GM19463 (cell line): ENCODE measurements around the gene PVR.
"Not testable (repeated sequence)": the region's sequence is repeated elsewhere in the genome, so short reads cannot be mapped to it uniquely, and the experiment has no call there.

Experiments used
- ATAC-seq: cut with Tn5 transposase; IDR thresholded peaks from one replicate; pipeline ENCODE4 v1.9.1; 2021; ENCODE audit warnings: mild to moderate bottlenecking, moderate library complexity; ENCODE audit not compliant: unreplicated experiment

PVR gene, protein sequence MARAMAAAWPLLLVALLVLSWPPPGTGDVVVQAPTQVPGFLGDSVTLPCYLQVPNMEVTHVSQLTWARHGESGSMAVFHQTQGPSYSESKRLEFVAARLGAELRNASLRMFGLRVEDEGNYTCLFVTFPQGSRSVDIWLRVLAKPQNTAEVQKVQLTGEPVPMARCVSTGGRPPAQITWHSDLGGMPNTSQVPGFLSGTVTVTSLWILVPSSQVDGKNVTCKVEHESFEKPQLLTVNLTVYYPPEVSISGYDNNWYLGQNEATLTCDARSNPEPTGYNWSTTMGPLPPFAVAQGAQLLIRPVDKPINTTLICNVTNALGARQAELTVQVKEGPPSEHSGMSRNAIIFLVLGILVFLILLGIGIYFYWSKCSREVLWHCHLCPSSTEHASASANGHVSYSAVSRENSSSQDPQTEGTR

DNA sequence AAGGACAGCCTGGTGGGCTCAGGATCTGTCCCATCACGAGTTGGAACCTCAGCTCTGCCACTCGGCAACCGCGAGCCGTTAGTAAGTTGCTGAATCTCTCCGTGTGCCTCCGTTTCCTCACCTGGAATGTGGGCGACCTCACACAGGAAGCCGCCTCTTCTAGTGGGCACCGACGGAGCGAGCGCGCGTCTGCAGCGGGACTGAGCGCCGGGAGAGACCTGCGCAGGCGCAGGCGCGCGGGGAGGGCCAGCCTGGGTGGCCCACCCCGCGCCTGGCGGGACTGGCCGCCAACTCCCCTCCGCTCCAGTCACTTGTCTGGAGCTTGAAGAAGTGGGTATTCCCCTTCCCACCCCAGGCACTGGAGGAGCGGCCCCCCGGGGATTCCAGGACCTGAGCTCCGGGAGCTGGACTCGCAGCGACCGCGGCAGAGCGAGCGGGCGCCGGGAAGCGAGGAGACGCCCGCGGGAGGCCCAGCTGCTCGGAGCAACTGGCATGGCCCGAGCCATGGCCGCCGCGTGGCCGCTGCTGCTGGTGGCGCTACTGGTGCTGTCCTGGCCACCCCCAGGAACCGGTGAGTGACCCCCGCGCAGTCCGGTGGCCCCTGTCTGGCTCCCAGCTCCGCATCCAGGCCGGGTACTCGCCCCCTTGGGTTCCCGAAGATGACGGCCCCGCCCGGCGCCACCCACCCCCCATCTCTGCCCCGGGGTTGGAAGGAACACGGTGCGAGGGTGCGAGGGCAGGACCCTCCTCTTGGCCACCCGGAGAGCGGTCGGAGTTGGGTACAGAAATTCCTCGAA lies at the start of gene PVR:
Gene PVR (plus strand): TSS at position 306 of the 797 bp plus-strand sequence. CDS start 187 bp downstream, at position 493.
- no peak for ATAC-seq

DNA sequence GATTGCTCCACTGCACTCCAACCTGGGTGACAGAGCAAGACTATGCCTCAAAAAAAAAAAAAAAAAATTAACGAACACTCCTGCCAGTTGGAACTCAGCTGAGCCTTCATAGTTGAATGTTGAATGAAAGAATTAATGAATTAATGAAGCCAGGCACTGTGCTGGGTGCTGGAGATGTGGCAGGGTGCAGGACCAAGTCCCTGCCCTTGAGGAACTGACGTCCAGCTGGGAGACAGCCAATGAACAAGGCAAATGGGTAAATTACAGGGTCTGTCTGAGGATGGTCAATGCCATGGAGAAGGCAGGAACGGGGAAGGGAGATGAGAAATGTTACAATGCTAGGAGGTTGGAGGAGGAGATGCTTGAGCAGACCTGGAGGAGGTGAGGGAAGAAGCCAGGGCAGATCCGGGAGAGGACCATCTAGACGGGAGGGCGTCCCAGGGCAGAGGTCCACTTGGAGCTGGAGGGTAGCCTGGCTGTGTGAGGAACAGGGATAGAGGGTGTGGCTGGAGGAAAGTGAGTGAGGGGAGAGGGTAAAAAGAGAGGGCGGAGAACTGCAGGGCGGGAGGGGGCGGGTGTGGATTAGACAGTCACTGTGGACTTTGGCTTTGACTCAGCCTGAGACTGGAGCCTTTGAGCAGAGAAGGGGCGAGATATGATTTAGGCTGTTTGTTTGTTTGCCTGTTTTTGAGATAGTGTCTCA lies 47.1 kb upstream of the PVR start:
- no peak for ATAC-seq

DNA sequence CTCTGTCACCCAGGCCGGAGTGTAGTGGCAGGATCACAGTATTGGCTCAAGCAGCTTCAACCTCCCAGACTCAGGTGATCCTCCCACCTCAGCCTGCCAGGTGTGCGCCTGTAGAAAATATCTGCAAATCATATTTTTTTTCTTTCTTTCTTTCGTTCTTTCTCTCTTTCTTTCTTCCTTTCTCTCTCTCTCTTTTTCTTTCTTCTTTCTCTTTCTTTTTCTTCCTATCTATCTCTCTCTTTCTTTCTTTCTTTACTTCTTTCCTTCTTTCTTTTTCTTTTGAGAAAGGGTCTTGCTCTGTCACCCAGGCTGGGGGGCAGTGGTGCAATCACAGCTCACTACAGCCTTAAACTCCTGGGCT lies 46.6 kb upstream of the PVR start:
- ATAC-seq, result no peak

DNA sequence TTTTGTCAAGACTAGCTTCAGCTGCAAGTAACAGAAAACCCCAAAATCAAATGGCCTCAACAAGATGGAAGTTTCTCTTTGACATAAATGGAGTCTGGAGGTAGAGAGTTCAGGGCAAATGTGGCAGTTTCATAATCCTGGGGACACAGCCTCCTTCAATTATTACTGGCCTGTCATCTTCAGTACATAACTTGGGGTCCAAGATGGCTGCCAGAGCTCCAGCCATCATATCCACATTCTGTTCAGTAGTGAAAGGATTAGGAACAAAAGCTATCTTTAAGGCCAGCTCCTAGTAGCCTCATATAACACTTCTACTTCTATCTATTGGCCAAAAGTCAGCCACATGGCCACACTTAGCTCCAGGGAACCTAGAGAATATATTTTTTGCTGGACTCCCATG lies 45.4 kb upstream of the PVR start:
- no peak for ATAC-seq

DNA sequence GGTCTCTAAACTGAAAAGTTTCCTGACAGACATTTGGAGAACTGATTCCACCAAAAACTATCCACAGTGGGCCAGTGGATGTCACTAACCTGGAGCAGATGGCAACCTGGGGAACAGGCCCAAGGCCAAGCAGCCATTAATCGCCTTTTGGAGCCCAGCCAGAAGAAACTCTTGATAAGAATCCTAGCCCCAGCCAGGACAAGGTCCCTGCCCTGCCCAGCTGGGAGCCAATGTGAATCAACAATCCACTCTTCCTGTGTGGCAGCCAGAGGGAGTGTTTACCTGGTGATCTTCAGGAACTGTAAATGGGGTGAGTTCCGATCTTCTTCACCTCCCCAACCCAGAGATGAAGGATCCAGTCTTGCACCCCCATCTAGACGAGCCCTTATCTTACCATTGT lies 44.8 kb upstream of the PVR start:
- ATAC-seq, result no peak

DNA sequence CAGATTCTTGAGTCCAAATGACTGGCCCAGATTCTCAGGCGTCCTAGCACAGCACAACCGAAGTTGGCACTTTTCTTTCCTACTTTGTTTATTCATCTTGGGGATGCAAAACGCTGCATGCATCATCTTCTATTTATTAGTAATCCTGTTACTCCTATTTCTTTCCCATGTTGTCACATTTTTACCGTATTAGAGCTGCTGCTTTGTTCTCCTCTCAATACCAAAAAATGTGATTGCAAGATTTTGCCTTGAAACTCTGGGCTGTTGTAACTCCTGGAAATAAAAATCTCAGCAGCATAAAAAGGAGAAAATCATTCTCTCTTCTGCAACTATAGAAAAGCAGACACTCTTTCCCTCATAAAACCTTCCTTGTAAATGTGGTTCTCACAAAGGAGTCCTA lies 43.2 kb upstream of the PVR start:
- ATAC-seq, result no peak

DNA sequence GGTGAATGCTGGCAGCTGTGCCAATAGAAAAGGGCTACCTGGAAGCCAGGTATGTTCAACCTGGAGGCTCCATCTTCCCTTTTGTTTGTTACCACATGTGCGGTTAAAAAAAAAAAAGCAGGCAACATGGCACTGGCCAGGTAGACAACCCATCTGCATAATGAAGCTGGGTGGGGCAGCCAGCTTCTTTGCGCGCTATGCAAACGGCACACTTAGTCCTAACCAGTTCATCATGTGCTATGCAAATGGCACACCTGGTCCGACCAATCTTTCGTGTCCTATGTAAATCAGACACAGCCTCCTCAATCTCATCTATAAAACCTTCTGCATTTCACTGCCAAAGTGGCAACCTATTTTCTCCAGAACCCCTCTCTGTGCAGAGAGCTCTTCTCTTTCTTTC lies 41.6 kb upstream of the PVR start:
- no peak for ATAC-seq

DNA sequence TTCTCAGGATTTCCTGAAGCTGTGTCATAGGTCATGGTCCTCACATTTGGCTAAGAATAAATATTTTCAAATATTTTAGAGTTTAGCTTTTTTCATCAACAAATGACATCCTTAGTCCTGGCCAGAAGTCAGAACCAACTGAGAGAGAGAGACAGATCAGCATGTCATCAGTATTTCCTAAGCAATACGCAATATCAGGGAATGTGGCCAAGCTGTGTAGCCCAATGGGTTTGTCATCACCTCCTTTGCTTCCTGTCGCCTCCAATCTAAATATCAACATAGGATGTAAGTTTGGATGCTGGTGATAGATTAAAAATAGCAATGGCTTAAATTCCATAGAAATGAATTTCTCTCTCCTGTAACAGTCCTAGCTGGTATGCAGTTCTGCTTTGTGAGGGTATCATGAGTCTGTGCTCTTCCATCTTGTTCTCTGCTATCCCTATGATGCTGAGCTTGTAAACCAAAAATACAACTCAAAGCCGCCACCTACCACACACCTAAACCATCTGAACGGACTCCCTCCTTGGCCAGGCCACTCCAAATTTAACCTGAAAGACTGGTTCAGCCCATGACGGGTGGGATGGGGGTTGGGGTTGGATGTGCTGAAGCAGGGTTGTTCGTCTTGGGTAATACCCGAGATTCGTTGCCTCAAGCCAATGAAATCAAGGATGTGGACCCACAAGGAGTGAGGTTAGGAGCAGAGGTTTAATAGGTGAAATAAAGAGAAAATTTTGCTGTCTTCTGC lies 40.3 kb upstream of the PVR start:
- no peak for ATAC-seq

DNA sequence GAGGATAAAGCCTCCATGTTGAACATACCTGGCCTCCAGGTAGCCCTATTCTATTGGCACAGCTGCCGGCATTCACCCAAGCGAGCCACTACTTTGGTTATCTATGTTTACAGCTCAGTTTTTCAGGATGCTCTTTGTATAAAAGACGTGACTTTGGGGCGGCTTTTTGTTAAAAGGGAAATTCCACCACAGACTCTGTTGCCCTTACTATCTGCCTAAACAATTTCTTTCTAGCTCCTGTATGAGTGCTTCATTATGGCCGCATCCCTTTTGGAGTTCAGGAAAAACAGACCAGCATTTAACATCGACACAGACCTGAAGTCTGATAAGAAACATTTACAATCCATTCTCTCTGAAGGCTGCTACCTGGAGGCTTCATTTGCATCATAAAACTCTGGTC lies 39.5 kb upstream of the PVR start:
- no peak for ATAC-seq

DNA sequence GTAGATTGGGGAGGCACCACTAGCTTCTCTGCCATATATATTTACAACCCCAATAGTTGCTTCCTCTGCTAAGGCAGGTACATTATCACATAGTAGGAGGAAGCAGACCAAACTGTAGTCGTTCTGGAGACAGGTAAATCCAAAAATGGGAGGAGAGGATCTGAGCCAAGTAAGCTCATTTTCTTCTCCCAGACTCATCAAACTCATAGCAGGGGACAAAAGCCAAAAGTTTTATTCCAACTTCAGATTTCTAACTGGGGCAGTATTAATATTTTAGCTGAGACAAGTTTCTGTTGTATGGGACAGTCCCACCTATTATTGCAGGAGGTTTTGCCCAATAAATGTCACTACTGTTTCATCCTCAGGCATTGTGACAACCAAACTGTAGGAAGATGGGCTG lies 38.2 kb upstream of the PVR start:
- ATAC-seq, result no peak

DNA sequence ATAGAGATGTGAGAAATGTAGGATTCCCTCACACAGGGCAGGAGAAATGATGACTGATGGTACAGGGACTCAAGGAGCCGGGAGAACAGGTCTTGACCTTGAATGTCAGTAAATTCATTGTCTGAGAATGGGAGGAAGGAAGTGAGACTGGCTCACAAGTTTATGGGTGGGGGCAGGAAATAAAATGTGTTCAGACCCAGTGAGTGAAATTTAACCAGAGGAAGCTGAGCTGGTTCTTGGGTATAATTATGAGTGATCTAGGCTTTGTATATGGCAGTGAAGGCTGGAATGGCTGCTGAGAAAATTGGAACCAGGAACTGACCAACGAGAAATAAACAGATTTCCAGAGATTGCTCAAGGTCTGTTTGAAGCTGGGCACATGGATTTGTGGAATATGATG lies 36.7 kb upstream of the PVR start:
- no peak for ATAC-seq

DNA sequence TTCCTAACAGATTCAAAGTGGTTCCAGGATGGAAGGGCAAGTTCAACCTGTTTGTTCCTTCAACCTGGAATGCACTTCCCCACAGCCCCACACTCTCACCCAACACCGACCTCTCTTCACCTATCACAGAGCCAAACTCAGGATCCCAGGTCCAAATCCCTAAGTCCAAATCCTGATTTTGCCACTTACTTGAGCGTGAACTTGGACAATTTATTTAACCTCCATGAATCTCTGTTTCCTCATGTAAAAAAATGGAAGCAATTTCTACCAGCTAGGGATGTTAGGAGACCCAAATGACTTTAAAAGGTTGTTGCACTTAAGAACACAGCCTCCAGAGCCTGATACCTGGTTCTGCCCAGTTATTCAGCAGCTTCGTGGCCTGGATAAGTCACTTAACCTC lies 35.8 kb upstream of the PVR start:
- no peak for ATAC-seq

DNA sequence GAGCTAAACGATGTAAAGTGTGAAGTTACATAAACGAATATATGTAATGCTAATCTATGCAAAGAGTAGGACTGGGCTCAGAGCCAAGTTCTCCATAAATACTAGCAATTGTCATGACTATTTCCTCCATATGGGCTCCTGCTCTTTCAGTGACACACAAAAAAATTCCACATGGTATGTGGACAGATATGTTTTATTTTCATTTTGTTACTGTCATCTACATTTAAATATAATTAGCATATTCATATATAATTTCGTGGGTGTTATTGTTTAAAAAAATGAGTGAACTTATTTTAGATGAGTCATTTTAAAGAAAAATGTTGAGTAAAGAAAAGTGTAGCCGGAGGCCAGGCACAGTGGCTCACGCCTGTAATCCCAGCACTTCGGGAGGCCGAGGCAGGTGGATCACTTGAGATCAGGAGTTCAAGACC lies 35.3 kb upstream of the PVR start:
- ATAC-seq, result no peak

DNA sequence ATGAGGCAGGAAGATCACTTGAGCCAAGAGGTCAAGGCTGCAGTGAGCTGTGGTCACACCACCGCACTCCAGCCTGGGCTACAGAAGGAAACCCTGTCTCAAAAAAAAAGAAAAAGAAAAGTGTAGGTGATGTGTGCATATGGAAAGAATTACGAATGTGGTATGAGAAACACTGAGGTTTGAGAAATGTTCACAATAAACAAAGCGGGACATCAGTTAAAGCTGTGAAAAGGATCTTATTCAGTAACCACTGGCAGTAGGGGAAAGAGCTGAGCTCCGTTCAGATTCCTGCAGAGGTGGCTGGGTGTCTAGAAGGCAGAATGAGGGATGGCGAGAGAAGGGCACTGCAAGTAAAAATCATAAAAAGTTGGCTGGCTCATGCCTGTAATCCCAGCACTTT lies 34.5 kb upstream of the PVR start:
- no peak for ATAC-seq

DNA sequence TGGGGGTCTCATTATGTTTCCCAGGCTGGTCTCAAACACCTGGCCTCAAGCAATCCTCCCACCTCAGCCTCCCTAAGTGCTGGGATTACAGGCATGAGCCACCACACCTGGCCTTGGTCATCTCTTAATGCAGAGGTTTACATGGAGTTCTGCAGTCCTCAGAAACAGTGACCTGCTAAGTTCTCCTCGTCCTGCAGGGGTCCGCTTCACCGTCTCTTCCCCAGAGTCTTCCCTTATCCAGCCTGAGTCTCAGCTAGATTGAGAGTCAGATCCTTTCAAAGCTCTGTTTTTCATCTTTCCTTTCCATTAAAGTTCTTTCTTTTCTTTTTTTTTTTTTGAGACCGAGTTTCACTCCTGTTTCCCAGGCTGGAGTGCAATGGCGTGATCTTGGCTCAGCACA lies 33.2 kb upstream of the PVR start:
- ATAC-seq, result not testable (repeated sequence)

DNA sequence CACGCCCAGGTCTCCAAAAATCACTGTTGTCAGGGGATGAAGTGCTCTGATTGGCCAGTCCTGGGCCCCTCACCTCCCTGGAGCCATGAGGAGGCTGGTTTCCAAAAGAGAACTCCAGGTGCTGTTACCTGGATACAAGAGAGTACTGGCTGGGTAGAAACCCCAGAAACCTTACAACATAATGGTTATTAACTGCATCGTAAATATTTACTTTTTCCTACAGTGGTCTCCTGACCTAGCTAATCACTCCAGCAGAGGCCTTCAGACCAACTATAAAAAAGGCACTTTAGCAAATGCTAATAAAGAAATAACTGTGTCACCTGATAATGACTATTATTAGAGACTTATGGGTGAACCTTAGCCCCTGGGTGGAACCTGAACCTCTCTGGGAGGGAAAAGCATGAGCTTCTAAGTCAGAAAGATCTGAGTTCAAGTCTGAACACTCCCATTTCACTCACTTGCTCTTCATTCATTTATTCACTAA lies 31.9 kb upstream of the PVR start:
- no peak for ATAC-seq

DNA sequence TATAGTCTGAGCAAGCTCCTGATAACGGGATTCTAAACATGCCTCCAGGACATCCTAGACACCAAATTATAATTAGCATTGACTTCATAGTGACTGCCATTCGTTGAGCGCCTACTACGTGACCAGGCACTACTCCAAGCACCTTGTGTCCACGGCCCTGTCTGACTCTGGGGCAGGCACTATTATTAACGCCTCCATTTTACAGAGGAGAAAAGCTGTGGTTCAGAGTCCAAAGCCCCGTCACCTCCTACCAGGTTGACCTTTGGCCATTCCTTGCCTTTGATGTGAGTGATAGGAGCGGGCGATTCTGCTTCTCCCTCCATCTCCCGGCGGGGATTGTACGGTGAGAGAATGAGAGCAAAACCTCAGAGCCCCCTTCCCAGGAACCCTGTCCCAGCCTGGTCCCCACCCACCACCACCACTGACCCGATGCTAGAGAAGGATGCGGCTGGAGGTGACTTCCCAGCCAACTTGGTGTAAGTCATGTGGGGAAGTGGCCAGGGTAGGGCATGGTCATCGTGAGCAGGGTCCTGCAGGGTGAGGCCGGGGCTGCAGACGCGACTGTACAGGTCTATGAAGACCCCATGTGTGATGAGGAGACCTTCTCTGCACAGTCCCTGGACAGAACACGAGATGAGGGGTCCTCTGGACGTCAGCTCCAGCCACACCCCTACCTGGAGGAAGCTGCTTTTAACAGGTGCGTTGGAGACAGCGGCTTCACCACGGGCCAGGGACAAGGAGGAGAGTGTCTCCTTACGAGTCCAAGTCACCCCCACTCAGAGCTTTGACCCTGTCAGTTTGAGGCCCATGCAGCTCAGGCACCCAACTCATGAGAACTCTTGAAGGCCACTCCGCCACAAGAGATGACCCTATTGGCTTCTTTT lies 30.2 kb upstream of the PVR start, which contains the start of gene IGSF23:
Gene IGSF23 (plus strand): TSS at position 269 of the 884 bp plus-strand sequence. CDS start 83 bp downstream, at position 352.
- no peak for ATAC-seq

DNA sequence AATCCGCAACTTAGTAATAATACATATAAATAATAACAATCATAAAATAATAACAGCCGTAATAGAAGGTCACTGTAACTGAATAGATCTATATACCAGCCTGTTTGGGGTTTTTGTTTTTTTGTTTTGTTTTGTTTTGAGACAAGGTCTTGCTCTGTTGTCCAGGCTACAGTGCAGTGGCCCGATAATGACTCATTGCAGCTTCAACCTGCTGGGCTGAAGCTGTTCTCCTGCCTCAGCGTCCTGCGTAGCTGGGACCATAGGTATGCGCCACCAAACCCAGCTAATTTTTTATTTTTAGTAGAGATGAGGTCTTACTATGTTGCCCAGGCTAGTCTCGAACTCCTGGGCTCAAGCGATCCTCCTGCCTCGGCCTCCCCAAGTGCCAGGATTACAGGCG lies 29.4 kb upstream of the PVR start:
- ATAC-seq, result no peak

DNA sequence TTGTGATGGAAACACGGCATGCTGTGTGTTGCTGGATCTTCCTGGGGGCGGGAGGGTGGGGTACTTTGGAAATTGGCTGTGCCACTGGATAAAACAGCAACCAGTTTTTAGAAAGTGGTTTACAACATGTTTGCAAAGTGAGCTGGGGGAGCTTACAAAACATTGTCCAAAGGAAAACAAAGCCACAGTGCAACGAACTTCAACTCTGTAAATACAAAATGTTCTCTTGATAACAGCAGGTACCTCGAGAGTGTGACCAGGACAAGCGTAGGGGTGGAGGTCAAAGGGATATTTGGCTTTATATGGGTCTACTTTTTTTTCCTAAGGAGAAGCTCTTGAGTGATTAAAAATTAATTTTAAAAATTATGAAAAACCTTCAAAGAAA lies 27.9 kb upstream of the PVR start:
- ATAC-seq, result no peak
